ENCODE data around the gene KRTAP5-3.
"Not testable (repeated sequence)": the region's sequence is repeated elsewhere in the genome, so short reads cannot be mapped to it uniquely, and the experiment has no call there.

KRTAP5-3 gene

GRCh38 chr11:1582909-1583308 lies 25.4 kb downstream of the KRTAP5-3 start:
- not testable (repeated sequence) for DNase-seq (ENCODE audit: low read depth)

GRCh38 chr11:1581976-1582375 lies 26.3 kb downstream of the KRTAP5-3 start:
- no peak for DNase-seq (ENCODE audit: low read depth)

DNA sequence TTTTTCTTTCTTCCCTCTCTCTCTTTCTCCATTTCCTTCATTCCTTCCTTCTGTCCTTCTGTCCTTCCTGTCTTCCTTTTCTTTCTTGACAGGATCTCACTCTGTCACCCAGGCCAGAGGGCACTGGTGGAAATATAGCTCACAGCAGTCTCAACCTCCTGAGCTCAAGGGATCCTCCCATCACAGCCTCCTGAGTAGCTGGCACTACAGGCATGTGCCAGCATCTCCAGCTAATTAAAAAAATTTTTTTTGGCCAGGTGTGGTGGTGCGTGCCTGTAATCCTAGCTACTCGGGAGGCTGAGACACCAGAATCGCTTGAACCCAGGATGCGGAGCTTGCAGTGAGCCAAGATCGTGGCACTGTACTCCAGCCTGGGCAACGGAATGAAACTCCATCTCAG lies 31.4 kb downstream of the KRTAP5-3 start:
- no peak for DNase-seq (ENCODE audit: low read depth)

GRCh38 chr11:1575756-1576155 lies 32.5 kb downstream of the KRTAP5-3 start:
- DNase-seq (ENCODE audit: low read depth) = not testable (repeated sequence)

DNA sequence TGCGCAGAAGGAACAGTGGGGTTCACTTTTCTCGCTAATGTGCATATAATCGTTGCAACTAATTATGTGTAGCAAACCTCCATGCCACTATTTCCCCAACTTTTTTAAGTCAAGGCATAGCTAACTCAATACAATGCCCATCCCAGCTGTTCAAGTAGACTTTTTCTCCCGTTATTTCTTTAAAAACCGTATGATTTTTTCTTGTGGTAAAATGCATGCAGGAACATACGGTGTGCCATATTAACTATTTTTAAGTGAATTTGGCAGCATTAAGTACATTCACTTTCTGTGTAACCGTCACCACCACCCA lies 33.4 kb downstream of the KRTAP5-3 start:
- DNase-seq (ENCODE audit: low read depth) = no peak

DNA sequence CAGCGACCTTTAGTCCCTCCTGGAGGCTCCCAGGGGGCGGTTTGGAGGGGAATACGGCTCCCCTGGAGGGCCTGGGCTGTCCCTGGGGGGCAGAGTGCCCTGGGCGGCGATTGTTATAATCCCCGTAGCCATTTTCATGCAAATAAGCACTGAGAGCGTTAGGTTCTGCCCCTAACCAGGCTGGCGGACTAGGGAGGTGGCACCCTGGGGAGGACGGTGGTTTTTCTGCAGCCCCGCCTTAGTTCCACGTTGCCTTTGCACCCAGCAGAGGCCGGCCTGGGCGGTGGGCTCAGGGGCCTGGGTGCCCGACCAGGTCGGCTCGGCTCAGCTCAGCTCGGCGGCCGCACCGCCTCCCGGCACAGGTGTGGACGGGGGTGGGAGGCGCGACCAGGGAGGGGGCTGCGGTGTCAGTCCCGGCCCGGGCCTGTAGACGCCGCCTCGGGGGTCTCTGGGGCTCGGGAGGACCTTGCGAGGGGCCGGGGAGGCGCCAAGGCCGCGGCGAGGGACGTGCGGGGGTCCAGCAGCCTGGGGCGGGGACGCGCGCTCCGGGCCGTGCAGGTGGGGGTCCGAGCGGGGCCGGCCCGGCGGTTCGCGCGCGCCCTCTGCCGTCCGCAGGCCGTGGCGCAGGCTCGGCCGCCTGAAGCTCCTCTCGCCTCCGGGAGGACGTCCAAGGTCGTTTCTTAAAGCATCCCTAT lies 33.9 kb downstream of the KRTAP5-3 start:
- peak; percentile 40 for DNase-seq (ENCODE audit: low read depth)

DNA sequence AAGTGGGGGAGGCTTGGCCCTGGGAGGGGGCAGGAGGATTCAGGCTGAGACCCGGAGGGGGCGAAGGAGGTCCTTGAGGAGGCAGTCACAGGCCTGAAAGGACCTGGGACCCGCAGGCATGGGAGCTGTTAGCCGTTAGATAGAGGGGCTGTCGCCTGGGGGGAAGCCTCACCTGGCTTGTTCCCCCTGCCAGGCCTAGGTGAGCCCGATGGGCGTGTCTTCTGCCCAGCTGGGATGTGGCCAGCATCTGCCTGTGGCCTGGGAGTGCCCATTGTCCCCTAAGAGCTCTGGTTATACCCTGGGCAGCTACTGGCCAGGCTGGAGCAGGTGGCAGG lies 34.4 kb downstream of the KRTAP5-3 start:
- DNase-seq (ENCODE audit: low read depth) = no peak

- DNase-seq (ENCODE audit: low read depth) = no peak
These were observed 35.0 kb downstream of the KRTAP5-3 start for GRCh38 chr11:1573077-1573902.

- peak; percentile 68 for DNase-seq (ENCODE audit: low read depth)
These were observed 35.8 kb downstream of the KRTAP5-3 start, which contains the start of gene DUSP8 for GRCh38 chr11:1572197-1573076. Gene DUSP8, minus strand, starts transcription at chr11:1572271. Its CDS starts 6,445 bp downstream, at chr11:1565826.

DNA sequence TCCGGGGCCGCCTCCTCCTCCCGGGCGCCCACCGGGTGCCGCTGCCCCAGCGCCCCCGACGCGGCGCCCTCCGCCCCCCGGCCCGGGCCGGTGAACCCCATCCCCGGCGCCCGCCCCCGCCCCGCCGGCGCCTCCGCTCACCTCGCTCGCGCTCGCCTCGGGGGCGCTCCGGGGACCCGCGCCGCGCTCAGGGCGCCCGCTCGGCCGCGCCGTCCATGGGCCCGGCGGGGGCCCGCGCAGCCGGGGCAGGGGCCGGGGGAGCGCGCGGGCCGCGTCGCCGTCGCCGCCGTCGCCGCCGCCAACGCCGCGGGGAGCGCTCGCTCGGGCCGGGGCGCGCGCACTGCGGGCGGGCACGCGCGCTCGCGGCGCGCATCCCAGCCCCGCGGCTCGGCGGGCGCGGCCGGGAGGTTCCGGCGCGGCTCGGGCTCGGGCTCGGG lies 36.5 kb downstream of the KRTAP5-3 start:
- DNase-seq (ENCODE audit: low read depth) = no peak

GRCh38 chr11:1570896-1571759 lies 37.1 kb downstream of the KRTAP5-3 start:
- no peak for DNase-seq (ENCODE audit: low read depth)

- no peak for DNase-seq (ENCODE audit: low read depth)
These were observed 37.8 kb downstream of the KRTAP5-3 start for GRCh38 chr11:1570531-1570895.

DNA sequence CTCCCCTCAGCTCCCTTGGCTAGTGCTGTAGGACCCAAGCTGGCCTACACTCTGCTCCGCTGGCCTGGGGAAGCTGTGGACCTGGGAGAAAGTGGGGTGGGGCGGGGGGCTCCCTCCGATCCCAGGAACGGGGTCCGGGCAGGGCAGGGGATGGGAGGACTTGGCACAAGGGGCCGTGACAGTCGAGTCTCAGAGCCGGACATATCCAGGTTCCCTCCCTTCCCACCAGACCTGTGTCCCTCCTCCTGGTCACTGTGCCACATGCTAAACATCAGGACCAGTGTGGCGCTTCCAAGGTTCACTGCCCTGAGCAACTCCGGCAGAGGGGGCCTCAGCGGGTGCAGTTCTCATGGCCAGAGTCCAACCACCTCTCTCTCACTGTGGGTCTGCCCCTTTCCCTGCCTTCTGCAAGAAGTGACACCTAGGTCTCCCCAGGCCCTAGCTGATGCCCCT lies 38.2 kb downstream of the KRTAP5-3 start:
- DNase-seq (ENCODE audit: low read depth) = no peak

- no peak for DNase-seq (ENCODE audit: low read depth)
These were observed 38.9 kb downstream of the KRTAP5-3 start for GRCh38 chr11:1569251-1569780.

- no peak for DNase-seq (ENCODE audit: low read depth)
These were observed 39.8 kb downstream of the KRTAP5-3 start for GRCh38 chr11:1568441-1568911.

- no peak for DNase-seq (ENCODE audit: low read depth)
These were observed 40.6 kb downstream of the KRTAP5-3 start for GRCh38 chr11:1567721-1568100.

DNA sequence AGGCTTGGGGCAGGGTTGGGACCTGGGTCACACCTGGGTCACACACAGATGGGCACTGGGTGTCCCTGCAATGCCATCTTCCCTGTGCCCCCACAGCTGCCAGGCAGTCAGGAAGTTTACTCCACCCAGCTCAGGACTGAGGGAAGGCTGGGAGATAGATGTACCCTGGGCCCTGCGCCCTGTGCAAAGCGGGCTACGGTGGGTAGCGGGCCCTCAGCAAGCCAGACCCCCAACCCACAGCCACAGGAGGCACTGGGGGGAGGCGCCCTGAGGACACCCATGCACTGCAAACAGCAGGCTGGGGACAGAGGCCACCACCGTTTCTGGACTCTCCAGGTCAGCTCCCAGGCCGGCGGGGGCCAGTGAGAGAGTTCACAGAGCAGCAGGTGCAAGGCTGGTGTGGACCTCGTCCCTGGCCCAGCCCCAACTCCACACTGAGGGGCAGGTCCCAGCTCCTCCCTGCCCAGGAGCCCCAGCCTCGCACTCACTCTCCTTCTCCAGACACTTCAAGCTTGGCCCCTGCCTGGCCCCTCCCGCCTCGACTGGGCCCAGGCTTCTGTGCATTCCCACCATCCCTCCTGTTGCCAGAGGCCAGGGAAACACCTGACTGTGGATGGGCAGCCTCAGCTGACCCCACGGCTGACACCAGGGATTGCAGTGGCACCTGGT lies 41.1 kb downstream of the KRTAP5-3 start:
- DNase-seq (ENCODE audit: low read depth) = no peak

DNA sequence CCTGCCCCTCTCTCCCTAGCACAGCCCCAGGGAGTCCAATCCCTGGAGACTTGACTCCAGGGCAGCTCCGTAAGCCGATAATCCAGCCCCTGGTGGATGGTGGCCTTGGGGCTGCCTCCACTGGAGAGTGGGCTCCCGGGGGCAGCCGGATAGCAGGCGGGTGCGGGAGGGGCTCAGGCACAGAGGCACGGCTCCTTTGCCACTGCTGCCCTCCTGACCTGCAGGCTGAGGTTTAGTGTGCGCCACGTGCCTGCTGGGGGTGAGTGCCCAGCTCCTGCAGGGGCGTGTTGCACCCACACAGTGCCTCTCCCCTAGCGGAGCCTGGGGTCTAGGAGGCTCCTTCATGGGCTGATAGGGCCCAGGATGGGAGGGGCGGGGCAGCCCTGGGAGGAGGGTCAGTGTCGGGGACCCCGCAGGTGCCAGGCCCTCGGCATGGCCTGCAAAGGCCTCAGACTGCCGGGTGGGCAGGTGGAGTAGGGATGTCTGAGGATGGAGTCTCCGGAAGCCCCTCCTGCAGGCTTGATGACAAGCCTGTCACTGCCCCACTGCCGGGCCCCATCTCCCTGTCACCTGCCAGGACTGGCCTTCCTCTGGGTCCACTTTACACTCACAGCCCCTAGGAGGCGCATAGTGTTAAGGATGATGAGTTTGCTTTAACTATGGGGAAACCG lies 41.7 kb downstream of the KRTAP5-3 start:
- DNase-seq (ENCODE audit: low read depth) = no peak

DNA sequence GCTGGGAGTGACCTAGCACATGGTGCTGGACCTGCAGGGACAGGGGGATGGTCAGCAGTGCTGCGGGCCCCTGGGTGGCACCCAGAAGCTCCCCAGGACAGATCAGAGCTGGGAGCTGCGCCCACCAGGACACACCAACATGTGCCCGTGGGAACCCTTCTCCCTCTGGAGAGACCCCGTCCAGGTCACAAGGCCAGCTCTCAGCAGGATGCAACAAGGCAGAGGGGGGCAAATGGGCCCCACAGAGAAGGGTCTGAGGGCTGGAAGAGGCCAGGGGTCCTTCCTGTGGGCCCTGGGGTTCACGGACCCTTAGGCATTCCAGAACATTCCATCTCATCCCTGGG lies 42.4 kb downstream of the KRTAP5-3 start:
- DNase-seq (ENCODE audit: low read depth) = no peak
